SK-N-MC (cell line): ENCODE results near the gene PPIL6.

ENCODE experiments used
- DNase-seq: peaks from one replicate; pipeline ENCODE4 v3.0.0-alpha.2; 2011; ENCODE audit warnings: low read depth, low spot score
- H3K27ac ChIP-seq: fragments of 200-600 bp; sonication (generic); 2 replicates; pipeline ENCODE4 v1.5.1; 2016; ENCODE audit warnings: mixed run types
- H3K36me3 ChIP-seq: fragments of 200-600 bp; sonication (generic); 2 replicates; pipeline ENCODE4 v1.6.1; 2017; ENCODE audit warnings: antibody characterized with exemption, low read length, mixed read lengths; ENCODE audit not compliant: insufficient read depth
- H3K4me3 ChIP-seq: fragments of 200-600 bp; sonication (generic); 2 replicates; pipeline ENCODE4 v1.5.1; 2016
- H3K9ac ChIP-seq: fragments of 200-600 bp; sonication (generic); 2 replicates; pipeline ENCODE4 v1.8.0; 2017; ENCODE audit warnings: mixed run types, mixed read lengths; ENCODE audit not compliant: insufficient read length
- H3K9me3 ChIP-seq: fragments of 200-600 bp; sonication (generic); 2 replicates; pipeline ENCODE4 v1.6.1; 2017; ENCODE audit warnings: low read depth, mild to moderate bottlenecking, antibody characterized with exemption, low read length, moderate library complexity, mixed read lengths
- EZH2 ChIP-seq: fragments of 200-600 bp; sonication (generic); IDR thresholded peaks from one replicate; pipeline ENCODE4 v1.6.1; 2017; ENCODE audit warnings: antibody characterized with exemption
- FOXP2 ChIP-seq: optimal IDR thresholded peaks from 2 replicates; pipeline ENCODE3; 2011; ENCODE audit warnings: mild to moderate bottlenecking, moderate library complexity; ENCODE audit not compliant: insufficient read depth; ENCODE audit errors: extremely low read length, control extremely low read depth
- POLR2AphosphoS5 ChIP-seq: IDR thresholded peaks from 2 replicates; pipeline ENCODE4 v1.6.1; 2012; ENCODE audit warnings: mild to moderate bottlenecking, low read depth, low read length, borderline replicate concordance

The PPIL6 gene

GRCh38 chr6:109447878-109448555 is 7.6 kb upstream of the PPIL6 start:
- peaks cover 6% of the 10 kb centered on the region; the same call in 1 of the 2 replicates for H3K36me3 ChIP-seq
- no peak overlapping the region for H3K4me3 ChIP-seq
- no peak for DNase-seq
- H3K27ac ChIP-seq = no peak overlapping the region
- no peak overlapping the region for H3K9ac ChIP-seq
- TF ChIP-seq FOXP2 (no peak), EZH2 (no peak), POLR2AphosphoS5 (no peak; the same call in 1 of the 2 replicates)
- H3K9me3 ChIP-seq = no peaks in the 10 kb centered on the region

- no peak for DNase-seq
- no peaks in the 10 kb centered on the region for H3K9me3 ChIP-seq
- H3K36me3 ChIP-seq = peaks cover 6% of the 10 kb centered on the region; the same call in 1 of the 2 replicates
- H3K4me3 ChIP-seq = no peak overlapping the region
- H3K9ac ChIP-seq = no peak overlapping the region
- H3K27ac ChIP-seq = no peak overlapping the region
- no peak for TF ChIP-seq EZH2
Observed at GRCh38 chr6:109447087-109447486, 6.7 kb upstream of the PPIL6 start.

GRCh38 chr6:109446541-109446940 is 6.1 kb upstream of the PPIL6 start:
- H3K9me3 ChIP-seq = no peaks in the 10 kb centered on the region
- H3K27ac ChIP-seq = no peak overlapping the region
- DNase-seq = no peak
- peaks cover 6% of the 10 kb centered on the region; the same call in 1 of the 2 replicates for H3K36me3 ChIP-seq
- H3K9ac ChIP-seq = no peak overlapping the region
- H3K4me3 ChIP-seq = no peak overlapping the region
- TF ChIP-seq FOXP2 (no peak), POLR2AphosphoS5 (no peak), EZH2 (no peak)

GRCh38 chr6:109446072-109446471 is 5.6 kb upstream of the PPIL6 start:
- DNase-seq = no peak
- H3K36me3 ChIP-seq = peaks cover 6% of the 10 kb centered on the region; the same call in 1 of the 2 replicates

GRCh38 chr6:109445382-109445781 is 5.0 kb upstream of the PPIL6 start:
- Histone ChIP-seq H3K36me3 (peaks cover 6% of the 10 kb centered on the region; the same call in 1 of the 2 replicates), H3K9me3 (no peaks in the 10 kb centered on the region), H3K27ac (no peak overlapping the region), H3K4me3 (no peak overlapping the region), H3K9ac (no peak overlapping the region)
- no peak for TF ChIP-seq POLR2AphosphoS5
- no peak for TF ChIP-seq FOXP2
- TF ChIP-seq EZH2 = no peak
- no peak for DNase-seq

More at GRCh38 chr6:109446072-109446471, 5.6 kb upstream of the PPIL6 start:
- no peak overlapping the region for H3K27ac ChIP-seq
- H3K9ac ChIP-seq = no peak overlapping the region
- TF ChIP-seq EZH2 (no peak), POLR2AphosphoS5 (no peak), FOXP2 (no peak)
- H3K9me3 ChIP-seq = no peaks in the 10 kb centered on the region
- no peak overlapping the region for H3K4me3 ChIP-seq

- no peak overlapping the region for H3K9ac ChIP-seq
- no peak overlapping the region for H3K4me3 ChIP-seq
- no peak for DNase-seq
- peaks cover 6% of the 10 kb centered on the region; the same call in 1 of the 2 replicates for H3K36me3 ChIP-seq
- no peak for TF ChIP-seq EZH2
- TF ChIP-seq POLR2AphosphoS5 = no peak
- TF ChIP-seq FOXP2 = no peak
- H3K9me3 ChIP-seq = no peaks in the 10 kb centered on the region
- no peak overlapping the region for H3K27ac ChIP-seq
Observed at GRCh38 chr6:109443425-109443950, 3.1 kb upstream of the PPIL6 start.

GRCh38 chr6:109442393-109442924 is 2.0 kb upstream of the PPIL6 start:
- H3K4me3 ChIP-seq = no peak overlapping the region
- DNase-seq = no peak
- H3K9me3 ChIP-seq = no peaks in the 10 kb centered on the region
- H3K27ac ChIP-seq = no peak overlapping the region
- TF ChIP-seq FOXP2 (no peak), POLR2AphosphoS5 (no peak), EZH2 (no peak)
- H3K9ac ChIP-seq = no peak overlapping the region
- peaks cover 6% of the 10 kb centered on the region; the same call in 1 of the 2 replicates for H3K36me3 ChIP-seq

- H3K27ac ChIP-seq = no peak overlapping the region
- H3K4me3 ChIP-seq = peak overlapping the region; percentile 93
- no peaks in the 10 kb centered on the region for H3K9me3 ChIP-seq
- H3K36me3 ChIP-seq = peaks cover 6% of the 10 kb centered on the region; the same call in 1 of the 2 replicates
- no peak for DNase-seq
- peak overlapping the region; percentile 89 for H3K9ac ChIP-seq
- TF ChIP-seq POLR2AphosphoS5 = no peak
- TF ChIP-seq FOXP2 = no peak
- no peak for TF ChIP-seq EZH2
Observed at GRCh38 chr6:109441069-109441816, 815 bp upstream of the PPIL6 start.
